Body of pancreas (tissue), 4 donors: ENCODE results near the gene BDKRB1.

Experiments
- CTCF ChIP-seq, 7 experiments: fragments of 450-650 bp in 4 of 7; fragments of 200-600 bp in 3 of 7; sonication (generic) in 3 of 7; IDR thresholded peaks; one replicate each; pipeline ENCODE4 v1.5.1; 2016 to 2019; ENCODE audit warnings: antibody characterized with exemption in 7 of 7
- POLR2A ChIP-seq, 3 donors: fragments of 450-650 bp; IDR thresholded peaks; one replicate each; pipeline ENCODE4 v1.6.1; 2016; ENCODE audit warnings: antibody characterized with exemption in 3 of 3, mild to moderate bottlenecking in 2 of 3

- TF ChIP-seq CTCF (IDR thresholded peaks at IDR 0.05) (no peak), POLR2A (IDR thresholded peaks at IDR 0.05) (no peak)
Measured at GRCh38 chr14:96310906-96311305, 54.9 kb downstream of the BDKRB1 start.
